GM21447 (cell line): ENCODE measurements around the gene CUL2.
"Not testable (repeated sequence)": the region's sequence is repeated elsewhere in the genome, so short reads cannot be mapped to it uniquely, and the experiment has no call there.

Experiments
- ATAC-seq: cut with Tn5 transposase; IDR thresholded peaks from one replicate; pipeline ENCODE4 v1.9.1; 2021; ENCODE audit not compliant: unreplicated experiment

The CUL2 gene

DNA sequence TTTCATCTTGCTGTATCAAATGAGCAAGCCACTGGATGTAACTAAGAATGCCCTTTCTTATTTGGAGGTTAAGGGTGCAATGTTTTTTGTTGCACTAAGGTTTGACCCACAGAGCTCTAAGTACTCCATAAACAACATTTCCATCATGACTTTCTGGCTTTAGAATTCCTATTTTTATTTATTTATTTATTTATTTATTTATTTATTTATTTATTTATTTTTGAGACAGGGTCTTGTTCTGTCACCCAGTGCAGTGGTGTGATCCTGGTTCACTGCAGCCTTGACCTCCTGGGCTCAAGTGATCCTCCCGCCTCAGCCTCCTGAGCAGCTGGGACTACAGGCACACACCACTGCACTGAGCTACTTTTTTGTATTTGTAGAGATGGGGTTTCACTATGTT, 9.9 kb downstream of the CUL2 start:
- not testable (repeated sequence) for ATAC-seq

DNA sequence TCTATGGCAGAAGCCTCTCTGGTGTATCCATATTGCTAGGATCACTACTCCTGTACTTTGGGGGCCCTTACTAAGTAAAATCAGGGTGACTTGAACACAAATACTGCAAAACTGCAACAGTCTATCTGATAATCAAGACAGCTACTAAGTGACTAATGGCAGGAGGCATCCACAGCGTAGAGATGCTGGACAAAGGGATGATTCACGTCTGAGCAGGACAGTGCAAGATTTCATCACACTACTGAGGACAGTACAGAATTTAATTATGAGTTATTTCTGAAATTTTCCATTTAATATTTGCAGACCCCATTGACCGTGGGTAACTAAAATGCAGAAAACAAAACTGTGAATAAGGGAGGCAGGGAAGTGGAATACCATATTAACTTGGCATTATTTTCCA, 10.4 kb downstream of the CUL2 start:
- ATAC-seq = no peak

DNA sequence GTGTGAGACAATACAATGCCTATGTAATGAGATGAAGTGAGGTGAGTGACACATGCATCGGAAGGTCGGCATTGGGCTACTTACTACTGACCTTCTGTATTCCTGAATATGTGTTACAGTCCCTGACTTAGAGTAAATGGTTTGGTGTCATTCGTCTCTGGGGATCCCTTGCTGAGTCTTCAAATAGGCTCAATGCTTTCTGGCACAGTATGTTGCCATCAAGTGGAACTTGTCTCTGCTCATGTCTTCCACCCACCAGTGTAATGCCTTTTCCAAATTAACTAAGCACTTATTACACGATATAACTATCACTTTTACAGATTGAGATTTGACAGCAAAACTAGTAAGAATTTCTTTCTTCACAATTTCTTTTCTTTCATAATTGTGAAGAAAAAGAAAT, 10.9 kb downstream of the CUL2 start:
- no peak for ATAC-seq

DNA sequence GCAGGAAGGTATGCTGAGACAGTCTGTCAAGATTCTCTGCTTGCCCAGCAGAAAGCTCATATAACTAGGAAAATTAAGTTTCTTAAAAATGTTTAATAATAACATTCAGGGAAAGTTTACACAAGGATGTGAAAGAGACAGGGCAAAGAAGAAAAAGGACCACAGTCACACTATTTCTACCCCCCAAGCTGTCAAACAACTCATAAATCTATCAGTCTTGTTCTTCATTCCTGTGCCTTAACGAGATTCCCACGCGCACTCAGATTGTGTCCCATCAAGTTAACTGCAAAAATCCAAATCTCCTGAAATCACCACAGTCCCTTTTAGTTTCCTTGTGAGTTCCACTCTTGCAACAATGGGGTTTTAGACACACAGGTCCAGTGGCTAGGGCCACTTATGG, 14.9 kb downstream of the CUL2 start:
- ATAC-seq = no peak

DNA sequence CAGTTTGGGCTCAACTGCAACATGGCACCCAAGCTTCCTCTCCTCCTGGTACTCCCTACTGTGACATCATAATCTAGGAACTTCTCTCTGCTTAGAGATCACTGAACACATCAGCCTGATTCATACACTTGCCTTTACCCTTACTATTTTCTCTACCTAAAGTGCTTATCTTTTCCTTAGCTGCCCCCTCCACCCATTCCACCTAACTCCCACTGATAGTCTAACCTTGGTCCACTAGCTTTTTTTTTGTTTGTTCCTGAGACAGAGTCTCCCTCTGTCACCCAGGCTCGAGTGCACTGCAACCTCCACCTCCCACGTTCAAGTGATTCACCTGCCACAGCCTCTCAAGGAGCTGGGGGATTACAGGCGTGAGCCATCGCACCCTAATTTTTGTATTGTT, 15.9 kb downstream of the CUL2 start:
- ATAC-seq = no peak

DNA sequence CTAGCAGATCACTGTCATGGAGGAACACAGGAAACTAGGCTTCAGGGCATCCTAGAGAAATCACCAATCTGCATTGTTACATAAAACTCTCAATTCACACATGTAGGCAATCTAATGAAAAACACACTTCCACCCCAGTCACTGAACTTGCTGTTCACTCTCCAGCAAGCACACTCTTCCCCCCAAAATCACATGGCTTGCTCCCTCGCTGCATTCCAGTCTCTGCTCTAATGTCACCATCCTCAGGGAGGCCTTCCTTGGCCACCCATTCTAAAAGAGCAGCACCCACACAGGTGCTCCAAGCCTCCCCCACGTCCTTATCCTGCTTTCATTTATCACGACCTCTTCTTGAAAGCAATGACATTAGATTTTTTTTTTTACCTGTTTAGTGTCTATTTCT, 19.6 kb downstream of the CUL2 start:
- no peak for ATAC-seq

DNA sequence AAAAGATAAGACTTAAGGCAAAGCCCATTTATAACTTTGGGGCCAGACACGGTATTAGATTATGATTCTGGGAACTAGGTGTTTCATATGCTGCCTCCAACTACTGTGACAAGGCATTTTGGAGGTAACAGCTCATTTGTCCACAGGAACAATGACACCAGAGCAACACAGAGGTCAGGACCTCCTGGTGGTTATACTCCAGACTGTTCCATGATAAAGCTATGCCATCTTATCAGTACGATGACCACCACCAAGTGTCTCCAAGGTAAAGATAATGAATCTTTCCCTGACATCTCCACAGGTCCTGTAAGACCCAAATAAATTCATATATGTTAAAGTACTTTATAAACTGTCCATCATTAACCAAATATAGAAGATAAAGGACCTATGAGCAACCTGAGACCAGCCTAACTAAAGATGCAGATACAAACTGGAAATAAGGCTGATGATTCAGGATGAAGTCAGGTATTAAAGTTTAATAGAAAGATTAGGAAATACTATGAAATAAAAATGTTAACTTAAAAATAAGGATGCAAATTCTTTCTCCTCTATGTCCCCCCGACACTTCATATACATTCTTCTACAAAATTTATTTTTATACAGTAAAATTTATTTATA, 26.2 kb downstream of the CUL2 start:
- ATAC-seq = no peak

DNA sequence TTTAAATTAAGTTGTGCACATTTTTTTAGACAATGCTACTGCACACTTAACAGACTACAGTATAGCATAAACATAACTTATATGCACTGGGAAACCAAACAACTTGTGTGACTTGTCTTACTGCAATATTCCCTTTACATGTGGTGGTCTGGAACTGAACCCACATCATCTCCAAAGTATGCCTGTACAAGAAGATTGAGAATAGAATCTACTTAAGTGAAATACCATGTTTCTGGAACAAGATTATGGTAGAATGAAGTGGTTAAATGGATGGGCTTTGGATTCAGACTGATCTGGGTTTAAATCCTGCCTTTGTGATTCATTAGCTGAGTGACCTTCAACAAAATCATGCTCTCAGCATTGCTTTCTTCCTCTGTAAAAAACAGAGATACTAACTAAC, 30.7 kb downstream of the CUL2 start:
- ATAC-seq = no peak

DNA sequence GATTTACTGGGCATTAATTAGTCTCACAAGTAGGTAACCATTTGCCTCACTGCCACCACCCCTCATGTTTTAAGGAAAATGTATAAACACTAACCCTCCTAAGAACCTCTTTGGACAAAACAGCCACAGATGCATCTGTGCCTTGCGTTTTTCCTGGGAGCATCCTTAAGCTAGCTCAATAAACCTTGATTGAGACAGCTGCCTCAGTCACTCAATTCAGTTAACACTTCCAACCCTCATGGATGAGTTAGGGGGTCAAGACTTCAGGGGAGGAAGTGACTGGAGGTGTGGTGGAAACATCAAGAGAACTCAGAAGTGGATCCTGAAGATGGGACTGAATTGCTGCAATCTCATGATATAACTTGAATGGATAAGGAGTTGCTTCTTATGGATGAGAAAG, 31.5 kb downstream of the CUL2 start:
- ATAC-seq = peak; percentile 7

DNA sequence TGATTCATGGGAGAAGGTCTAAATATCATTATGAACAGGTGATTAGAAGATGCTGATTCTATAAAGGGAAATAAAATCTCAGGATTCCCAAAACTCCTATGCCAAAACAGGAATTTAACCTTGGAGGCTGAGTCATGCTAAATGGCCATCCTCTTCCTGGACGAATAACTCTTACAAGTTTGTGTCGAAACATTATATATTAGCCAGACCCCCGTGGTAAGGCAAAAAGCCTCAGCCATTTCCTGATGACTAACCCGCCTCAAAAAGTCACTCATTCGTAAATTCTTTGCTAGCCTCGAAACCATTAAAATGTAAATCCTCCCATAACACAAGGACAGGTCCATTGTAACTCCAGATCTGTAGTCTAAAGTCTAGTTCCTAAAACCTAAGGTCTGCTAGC, 32.0 kb downstream of the CUL2 start:
- peak; percentile 85 for ATAC-seq

DNA sequence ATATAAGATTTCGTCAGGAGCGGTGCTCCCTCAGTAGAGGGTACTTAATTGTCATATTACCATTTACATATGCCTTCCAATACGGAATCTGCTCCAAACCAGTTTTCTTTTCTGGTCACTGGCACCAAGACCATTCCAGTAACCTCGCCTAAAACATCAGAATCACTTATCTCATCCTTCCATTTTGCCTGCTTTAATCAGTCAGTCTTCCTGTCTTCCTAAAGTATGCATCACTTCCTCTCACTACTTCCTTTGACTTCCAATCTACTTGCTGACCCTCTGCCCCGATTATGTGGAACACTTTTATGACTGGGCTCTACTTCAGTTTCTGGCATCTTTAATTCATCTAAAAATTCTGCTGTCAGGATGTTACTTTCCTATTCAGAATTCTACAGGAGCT, 33.5 kb downstream of the CUL2 start:
- no peak for ATAC-seq

DNA sequence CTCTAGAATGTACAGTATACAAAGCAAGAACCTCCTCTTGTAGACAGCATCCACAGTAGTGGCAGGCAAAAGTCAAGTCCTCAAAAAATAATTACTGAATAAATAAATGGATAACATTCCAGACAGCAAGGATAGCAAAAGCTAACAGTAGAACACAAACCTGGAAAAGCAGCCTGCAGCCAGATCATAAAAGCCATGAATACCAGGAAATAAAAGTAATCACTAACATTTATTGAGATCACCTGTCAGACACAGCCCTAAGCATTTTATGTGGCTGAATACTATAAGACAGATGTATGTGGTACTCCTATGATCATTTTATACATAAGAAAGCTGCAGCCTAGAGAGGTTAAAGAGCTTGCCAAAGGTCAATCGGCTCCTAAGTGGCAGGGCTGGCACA, 34.0 kb downstream of the CUL2 start:
- no peak for ATAC-seq

DNA sequence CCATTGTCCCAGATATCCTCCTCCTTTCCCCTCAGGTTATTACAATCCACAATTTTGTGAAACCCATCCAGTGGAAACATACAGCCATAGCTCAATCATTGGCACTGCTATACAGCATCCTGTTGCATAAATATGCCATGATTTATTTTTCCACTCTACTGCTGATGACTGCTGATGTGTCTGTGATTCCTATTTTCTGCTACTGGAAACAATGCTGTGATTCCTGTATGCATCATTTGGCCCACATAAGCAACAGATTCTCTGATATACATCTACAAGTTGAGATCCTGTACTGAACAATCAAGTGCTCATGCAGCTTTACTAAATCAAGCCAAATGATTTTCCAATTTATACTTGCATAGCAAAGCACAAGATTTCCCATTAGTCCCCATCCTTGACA, 39.6 kb downstream of the CUL2 start:
- ATAC-seq = no peak

DNA sequence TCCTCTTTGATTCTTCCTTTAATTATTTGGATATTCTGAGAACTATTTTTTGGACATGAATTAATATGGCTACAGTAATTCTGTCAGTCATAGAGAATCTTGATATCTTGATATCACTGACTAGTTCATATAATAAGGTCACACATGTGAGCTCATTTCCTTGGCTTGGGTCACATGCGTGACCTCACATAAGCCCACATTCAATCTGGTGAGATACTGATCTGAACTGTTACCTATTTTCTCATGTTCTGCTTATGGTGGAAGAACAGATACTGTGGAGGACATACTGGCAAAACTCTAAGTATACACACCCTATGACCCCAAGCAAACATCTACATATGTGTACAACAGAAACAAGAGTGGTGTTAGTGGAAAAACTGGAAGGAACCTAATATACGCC, 44.1 kb downstream of the CUL2 start:
- no peak for ATAC-seq

DNA sequence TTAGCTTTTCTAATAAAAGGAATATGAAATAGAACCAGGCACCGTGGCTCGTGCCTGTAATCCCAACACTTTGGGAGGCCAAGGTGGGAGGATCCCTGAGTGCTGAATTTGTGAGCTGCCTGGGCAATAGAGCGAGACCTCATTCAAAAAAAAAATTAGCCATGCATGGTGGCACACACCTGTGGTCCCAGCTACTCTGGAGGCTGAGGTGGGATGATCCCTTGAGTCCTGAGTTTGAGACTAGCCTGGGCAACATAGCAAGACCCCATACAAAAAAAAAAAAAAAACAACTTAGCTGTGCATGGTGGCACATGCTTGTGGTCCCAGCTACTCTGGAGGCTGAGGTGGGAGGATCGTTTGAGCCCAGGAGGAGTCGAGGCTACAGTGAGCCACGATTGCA, 44.9 kb downstream of the CUL2 start:
- not testable (repeated sequence) for ATAC-seq

DNA sequence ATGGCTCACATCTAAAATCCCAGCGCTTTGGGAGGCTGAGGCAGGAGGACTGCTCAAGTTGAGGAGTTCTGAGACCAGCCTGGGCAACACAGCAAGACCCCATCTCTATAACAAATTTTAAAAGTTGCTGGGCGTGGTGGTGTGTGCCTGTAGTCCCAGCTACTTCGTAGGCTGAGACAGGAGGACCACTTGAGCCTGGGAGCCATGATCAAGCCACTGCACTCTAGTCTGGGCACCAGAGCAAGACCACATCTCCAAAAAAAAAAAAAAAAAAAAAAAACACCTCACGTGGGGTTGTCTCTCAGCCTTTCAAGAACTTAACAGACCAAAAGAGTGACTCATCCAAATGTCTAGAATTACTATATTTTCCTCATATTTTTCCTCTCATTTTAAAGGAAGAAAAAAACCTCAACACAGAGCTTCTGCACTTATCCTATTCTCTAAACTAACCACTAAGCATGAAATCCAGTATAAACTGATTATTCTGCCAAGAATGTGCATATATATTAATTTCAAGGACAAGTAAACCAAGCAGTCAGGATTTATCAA, 46.3 kb downstream of the CUL2 start:
- ATAC-seq = no peak

DNA sequence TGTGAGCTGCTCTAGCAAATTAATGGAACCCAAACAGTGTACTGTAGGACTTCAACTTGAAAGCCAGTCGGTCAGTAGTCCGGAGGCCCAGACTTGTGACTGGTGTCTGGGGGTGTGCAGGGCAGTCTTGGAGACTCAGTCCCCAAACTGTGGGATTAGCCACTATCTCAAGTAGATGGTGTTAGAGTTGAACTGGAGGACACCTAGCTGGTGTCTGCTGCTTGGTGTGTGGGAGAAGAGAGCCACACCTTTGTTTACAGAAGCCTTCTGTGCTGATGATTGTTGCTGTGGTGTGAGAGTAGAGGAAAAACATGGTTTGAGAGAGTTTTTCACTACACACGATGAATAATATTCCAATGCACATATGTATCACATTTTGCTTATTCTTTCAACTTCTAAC, 47.4 kb downstream of the CUL2 start:
- no peak for ATAC-seq

DNA sequence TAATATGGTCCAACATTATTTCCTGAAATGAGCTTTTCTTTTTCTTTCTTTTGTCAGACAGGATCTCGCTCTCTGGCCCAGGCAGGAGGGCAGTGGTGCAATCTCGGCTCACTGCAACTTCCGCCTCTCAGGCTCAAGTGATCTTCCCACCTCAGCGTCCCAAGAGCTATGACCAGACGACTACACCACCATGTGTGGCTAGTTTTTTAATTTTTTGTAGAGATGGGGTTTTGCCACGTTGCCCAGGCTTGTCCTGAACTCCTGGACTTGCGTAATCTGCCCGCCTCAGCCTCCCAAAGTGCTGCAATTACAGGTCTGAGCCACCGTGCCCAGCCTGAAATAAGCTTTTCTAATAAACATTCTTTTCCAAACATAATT, 48.6 kb downstream of the CUL2 start:
- ATAC-seq = no peak

DNA sequence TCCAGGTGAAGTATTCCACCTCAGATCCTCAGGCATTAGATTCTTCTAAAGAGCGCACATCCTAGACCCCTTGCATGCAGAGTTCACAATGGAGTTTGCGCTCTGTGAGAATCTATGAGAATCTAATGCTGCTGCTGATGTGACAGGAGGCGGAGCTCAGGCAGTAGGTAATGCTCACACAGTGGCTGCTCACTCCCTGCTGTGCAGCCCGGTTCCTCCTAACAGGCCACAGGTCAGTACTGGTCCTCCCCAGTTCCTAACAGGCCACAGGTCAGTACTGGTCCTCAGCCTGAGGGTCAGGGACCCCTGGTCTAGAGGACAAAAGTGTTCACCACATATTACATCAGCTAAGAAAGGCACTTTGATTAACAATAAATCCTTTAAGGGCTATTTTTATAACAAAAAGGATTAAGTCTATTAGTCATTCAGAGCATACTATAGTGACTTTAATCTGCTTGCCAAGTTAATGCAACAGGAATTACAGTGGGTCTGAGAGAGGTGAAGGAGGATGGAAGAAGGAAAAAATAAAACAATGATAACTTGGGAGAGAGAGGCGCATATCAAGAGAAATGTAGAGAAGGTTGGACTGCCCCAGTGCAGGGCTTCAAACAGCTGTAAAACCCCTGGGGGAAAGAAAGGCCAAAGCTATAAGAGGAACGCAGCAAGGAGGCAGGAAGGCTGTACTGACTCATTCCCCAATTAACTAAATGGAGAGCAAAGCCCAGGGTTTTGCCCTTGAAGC, 49.2 kb downstream of the CUL2 start:
- ATAC-seq = no peak

DNA sequence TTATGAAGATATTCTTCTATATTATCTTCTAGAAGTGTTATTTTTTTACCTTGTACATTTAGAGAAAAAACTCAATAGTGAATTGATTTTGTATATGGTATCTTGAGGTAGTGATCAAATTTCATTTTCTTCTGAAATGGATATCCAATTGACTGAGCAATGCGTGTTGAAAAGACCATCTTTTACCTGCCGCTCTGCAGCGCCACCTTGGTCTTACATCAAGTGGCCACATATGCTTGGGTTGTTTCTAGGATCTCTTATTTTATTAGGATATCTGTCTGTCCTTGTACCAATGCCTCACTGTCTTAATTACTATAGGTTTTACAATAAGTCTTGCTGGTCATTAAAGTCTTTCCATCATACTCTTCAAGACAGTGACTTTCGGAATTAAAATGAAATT, 53.0 kb downstream of the CUL2 start:
- ATAC-seq = no peak

DNA sequence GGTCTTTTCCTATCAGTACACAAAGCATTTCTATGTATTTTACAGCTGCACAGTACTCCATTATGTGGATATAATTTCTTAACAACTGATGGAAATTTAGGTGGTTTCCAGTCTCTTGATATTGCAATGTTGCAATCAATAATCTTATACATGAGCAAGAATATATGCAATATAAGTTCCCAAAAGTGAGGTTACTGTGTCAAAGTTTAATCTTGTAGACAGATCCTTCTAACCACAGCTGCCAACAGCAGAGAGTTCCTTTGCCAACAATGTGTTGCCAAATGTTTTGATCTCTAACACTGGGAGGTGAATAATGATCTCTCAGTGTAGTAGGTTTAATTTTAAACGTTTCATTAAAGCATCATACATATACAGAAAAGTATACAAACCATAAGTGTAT, 54.5 kb downstream of the CUL2 start:
- no peak for ATAC-seq

DNA sequence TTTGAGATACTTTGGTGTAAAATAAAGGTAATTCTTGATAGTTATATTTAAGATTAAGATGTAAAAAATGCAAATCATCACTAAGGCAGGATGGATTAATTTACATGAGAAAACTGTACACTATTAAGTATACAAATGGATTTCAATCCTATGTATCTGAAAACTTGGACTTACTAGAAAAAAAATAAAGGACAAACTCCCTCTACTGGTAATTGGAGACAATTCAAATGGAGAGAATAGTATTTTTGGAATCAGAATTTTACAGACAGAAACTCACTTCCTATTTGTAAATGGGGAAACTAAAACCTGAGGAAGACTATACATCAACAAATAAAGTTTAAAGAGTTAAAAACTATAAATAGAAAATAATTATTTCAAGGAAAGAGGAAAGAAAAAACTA, 62.6 kb downstream of the CUL2 start:
- no peak for ATAC-seq

DNA sequence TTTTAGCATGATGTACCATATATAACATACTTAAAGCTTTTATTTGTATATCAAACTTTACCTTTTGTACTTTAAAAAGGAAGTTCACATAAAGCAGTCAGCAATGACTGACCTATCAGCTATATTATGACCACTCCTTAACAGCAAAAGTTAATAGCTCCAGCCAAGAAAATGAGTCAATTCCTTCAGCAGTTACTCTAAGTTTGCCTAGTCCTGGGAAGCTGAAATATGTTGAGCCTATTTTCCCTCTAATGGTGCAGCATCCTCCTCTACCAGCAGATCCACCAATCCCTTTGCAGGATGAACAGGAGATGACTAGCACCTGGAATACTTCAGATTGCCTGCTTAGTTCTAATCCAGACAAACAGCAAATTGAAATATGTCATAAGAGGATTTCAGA, 64.2 kb downstream of the CUL2 start:
- ATAC-seq = no peak
